ENCODE measurements around the gene VASP.

Gene VASP

DNA sequence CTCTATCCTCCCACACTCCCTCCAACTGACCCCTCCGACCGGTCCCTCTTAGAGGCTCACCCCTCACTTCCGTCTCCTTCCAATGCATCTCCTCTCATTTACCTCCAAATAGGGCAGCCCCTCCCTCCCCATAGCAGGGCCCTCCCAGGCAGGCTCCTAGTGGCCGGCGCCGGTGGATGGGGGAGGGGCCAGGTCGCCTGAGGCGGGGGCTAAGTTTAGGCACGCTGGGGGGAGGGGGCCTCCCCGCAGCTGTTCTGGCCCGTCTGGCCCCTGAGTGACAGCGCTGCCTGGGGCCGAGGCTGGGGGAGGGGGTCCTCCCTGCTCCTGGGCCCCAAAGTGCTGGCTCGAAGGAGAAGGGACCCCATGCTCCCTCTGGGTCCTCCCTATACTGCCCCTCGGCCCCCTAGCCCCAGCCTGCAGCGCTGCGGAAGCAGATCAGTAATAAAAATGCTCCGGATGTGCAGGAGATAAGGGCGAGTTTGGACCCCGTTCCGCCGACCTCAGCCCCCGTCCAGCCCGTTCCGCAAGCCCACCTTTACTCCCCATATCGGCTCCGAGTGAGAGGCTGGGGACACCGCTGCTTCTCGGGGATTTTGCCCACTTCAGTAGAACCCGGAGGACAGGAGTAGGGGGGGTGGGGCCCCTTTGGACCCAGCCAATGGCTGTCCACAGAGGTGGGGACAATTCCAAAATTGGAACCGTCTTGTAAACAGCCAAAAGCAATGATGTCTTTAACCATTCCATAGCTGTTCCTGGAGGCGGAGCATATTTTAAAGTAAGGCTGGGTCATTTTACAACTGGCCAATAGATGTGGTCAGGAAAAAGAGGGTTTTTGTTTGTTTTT lies 14.4 kb upstream of the VASP start:
- peak overlapping the region; percentile 67 for H3K4me3 ChIP-seq (ENCODE audit: low read depth, low read length)
- TF ChIP-seq, protein P1, sequence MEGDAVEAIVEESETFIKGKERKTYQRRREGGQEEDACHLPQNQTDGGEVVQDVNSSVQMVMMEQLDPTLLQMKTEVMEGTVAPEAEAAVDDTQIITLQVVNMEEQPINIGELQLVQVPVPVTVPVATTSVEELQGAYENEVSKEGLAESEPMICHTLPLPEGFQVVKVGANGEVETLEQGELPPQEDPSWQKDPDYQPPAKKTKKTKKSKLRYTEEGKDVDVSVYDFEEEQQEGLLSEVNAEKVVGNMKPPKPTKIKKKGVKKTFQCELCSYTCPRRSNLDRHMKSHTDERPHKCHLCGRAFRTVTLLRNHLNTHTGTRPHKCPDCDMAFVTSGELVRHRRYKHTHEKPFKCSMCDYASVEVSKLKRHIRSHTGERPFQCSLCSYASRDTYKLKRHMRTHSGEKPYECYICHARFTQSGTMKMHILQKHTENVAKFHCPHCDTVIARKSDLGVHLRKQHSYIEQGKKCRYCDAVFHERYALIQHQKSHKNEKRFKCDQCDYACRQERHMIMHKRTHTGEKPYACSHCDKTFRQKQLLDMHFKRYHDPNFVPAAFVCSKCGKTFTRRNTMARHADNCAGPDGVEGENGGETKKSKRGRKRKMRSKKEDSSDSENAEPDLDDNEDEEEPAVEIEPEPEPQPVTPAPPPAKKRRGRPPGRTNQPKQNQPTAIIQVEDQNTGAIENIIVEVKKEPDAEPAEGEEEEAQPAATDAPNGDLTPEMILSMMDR (IDR thresholded peaks at IDR 0.05; ENCODE audit: low read depth, low read length) = no peak

DNA sequence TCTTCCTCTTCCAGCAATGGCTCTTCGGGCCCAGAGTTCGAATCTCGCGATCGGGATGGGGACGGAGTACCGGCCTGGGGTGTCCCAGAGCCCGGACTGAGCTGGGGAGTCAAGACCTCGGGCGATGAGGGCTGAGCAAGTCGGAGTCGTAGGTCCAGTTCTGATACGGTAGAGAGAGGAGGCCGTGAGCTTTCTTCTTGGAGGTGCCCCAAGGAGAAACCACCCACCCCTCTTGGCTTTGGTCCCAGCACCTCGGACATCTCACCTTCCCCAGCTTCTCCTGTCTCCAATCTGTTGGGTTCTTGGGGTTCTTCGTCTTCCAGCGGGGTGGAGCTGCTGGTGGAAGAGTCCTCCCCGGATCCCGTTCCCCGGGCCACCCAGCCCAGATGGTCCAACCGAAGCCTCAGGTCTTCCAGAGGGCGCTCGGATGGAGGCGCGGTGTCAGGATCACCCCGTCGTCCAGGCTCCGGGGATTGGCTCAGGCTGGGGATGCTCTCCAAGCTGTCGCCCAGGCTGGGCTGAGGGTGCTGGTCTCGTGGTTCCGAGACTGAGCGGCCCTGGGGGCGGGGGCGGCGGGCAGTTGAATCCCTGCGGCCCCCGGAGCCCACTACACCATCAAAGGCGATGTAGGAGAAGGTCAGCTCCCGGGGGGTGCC lies 12.9 kb upstream of the VASP start:
- H3K4me3 ChIP-seq (ENCODE audit: low read depth, low read length) = no peak overlapping the region
- TF ChIP-seq, protein P1 (IDR thresholded peaks at IDR 0.05; ENCODE audit: low read depth, low read length) = no peak

DNA sequence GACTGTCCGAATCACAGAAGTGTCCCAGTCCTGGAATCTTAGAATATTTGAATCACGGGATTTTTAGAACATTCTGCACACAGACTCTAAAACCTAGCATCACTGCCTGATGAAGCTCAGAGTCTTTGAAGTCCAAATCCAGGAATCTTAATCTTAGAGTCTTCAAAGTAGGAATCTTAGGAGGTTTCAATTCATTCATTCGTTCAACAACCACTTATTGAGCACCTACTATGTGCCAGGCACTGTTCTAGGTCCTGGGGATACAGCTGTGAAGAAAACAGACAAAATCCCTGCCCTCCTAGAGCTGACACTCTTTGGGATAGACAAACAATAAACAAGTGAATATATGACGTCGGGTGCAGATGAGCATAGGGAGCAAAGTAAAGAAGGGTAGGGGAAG lies 12.1 kb upstream of the VASP start:
- no peak overlapping the region for H3K4me3 ChIP-seq (ENCODE audit: low read depth, low read length)
- TF ChIP-seq, protein P1 (IDR thresholded peaks at IDR 0.05; ENCODE audit: low read depth, low read length) = no peak

DNA sequence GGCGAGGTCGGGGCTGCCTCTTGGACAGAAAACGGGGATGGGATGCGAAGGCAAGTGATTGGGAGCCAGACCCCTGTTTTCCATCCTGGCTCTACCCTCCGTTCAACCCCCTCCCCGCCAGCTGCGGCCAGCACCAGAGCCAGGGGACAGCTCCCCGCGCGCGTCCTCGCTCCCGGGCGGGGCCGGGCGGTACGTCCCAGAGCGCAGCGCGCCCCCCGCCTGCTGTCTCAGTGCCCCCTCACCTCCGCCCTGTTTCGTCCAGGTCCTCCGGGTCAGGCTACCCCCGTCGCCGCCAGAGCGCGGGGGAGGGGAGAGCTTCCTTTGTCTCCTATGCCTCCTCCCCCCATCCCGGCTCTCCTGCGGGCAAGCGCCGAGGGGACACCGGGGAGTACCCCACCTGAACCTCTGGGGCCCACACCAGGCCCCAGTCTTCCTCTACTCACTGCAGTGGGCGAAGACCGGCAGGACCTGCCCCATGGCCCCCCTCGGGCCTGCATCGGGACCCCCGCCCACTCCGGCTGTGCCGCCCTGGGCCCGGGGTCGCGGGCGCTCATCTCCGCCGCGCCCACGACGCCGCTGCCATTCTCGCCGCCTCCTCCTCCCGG lies 10.8 kb upstream of the VASP start:
- H3K4me3 ChIP-seq (ENCODE audit: low read depth, low read length) = peak overlapping the region; percentile 74
- TF ChIP-seq, protein P1 (IDR thresholded peaks at IDR 0.05; ENCODE audit: low read depth, low read length) = no peak

DNA sequence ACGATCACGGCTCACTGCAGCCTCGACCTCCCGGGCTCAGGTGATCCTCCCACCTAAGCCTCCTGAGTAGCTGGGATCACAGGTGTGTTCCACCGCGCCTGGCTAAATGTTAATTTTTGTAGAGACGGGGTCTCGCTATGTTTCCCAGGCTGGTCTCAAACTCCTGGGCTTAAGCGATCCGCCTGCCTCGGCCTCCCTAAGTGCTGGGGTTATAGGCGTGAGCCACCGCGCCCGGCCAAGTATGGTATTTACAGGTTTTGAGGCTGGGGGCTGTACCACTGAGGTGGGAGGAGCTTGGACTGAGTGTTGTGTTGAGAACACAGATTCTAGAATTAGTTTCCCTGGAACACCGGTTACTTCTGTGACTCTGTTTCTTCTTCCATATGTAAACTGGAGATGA lies 9.5 kb upstream of the VASP start:
- TF ChIP-seq, protein P1 (IDR thresholded peaks at IDR 0.05; ENCODE audit: low read depth, low read length) = no peak
- no peak overlapping the region for H3K4me3 ChIP-seq (ENCODE audit: low read depth, low read length)

DNA sequence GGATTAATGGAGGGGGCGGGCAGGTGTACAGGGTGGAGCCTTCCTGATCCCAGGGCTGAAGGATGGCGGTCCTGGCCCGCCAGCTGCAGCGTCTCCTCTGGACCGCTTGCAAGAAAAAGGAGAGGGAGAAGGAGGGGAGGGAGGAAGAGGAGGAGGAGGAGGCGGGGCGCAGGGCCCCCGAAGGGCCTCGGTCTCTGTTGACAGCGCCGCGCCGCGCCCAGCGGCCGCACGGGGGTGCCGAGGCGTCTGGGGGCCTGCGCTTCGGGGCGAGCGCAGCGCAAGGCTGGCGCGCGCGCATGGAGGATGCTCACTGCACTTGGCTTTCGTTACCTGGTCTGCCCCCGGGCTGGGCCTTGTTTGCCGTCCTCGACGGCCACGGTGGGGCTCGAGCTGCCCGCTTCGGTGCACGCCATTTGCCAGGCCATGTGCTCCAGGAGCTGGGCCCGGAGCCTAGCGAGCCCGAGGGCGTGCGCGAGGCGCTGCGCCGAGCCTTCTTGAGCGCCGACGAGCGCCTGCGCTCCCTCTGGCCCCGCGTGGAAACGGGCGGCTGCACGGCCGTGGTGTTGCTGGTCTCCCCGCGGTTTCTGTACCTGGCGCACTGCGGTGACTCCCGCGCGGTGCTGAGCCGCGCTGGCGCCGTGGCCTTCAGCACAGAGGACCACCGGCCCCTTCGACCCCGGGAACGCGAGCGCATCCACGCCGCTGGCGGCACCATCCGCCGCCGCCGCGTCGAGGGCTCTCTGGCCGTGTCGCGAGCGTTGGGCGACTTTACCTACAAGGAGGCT lies 8.7 kb upstream of the VASP start, which contains the start of gene PPM1N:
TSS of gene PPM1N (plus strand) at position 33 of the 785 bp plus-strand sequence. CDS start at position 63, 30 bp downstream.
- TF ChIP-seq, protein P1 (IDR thresholded peaks at IDR 0.05; ENCODE audit: low read depth, low read length) = no peak
- peak within 1 kb of the TSS; percentile 48 for H3K4me3 ChIP-seq (ENCODE audit: low read depth, low read length)

Measured in WI38 (cell line).